Neural cell (in vitro differentiated cells): ENCODE data around the gene RNF213.

Source experiments
- EP300 ChIP-seq: fragments of 450-650 bp; conservative IDR thresholded peaks from 2 replicates; pipeline ENCODE4 v1.6.1; 2014; ENCODE audit warnings: antibody characterized with exemption, mild to moderate bottlenecking, moderate library complexity; ENCODE audit not compliant: poor library complexity, severe bottlenecking
- EZH2 ChIP-seq: fragments of 200-600, 300-800 bp; shearing (Covaris generic), sonication (generic); IDR thresholded peaks from 2 replicates; pipeline ENCODE4 v1.6.1; 2014; ENCODE audit warnings: antibody characterized with exemption, low read length, borderline replicate concordance, mild to moderate bottlenecking; ENCODE audit not compliant: insufficient read depth, poor library complexity, severe bottlenecking
- POLR2AphosphoS5 ChIP-seq: IDR thresholded peaks from 2 replicates; pipeline ENCODE4 v1.6.1; 2012
- RAD21 ChIP-seq: fragments of 450-650 bp; conservative IDR thresholded peaks from 2 replicates; pipeline ENCODE4 v1.6.1; 2014; ENCODE audit warnings: antibody characterized with exemption, mild to moderate bottlenecking, moderate library complexity
- TF ChIP-seq, protein P1 (sequence below): fragments of 450-650 bp; IDR thresholded peaks from 2 replicates; pipeline ENCODE4 v1.5.1; 2014; ENCODE audit warnings: antibody characterized with exemption, mild to moderate bottlenecking, moderate library complexity; ENCODE audit not compliant: poor library complexity, severe bottlenecking

DNA sequence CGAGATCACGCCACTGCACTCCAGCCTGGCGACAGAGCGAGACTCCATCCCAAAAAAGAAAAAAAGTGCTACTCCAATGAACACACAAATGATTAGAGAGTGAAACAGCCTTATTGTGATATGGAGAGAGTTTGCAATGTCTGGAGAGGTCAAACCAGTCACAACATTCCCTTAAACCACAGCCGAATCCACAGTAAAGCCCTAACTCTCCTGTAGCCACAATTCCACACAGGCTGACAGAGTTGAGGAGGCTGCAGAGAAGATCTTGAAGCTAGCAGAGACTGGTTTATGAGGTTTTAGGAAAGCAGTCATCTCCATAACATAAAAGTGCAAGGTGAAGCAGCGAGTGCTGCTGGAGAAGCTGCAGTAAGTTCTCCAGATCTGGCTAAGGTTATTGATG is 6.7 kb downstream of the RNF213 start:
- TF ChIP-seq, protein P1, sequence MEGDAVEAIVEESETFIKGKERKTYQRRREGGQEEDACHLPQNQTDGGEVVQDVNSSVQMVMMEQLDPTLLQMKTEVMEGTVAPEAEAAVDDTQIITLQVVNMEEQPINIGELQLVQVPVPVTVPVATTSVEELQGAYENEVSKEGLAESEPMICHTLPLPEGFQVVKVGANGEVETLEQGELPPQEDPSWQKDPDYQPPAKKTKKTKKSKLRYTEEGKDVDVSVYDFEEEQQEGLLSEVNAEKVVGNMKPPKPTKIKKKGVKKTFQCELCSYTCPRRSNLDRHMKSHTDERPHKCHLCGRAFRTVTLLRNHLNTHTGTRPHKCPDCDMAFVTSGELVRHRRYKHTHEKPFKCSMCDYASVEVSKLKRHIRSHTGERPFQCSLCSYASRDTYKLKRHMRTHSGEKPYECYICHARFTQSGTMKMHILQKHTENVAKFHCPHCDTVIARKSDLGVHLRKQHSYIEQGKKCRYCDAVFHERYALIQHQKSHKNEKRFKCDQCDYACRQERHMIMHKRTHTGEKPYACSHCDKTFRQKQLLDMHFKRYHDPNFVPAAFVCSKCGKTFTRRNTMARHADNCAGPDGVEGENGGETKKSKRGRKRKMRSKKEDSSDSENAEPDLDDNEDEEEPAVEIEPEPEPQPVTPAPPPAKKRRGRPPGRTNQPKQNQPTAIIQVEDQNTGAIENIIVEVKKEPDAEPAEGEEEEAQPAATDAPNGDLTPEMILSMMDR, result no peak
- no peak for TF ChIP-seq EP300
- no peak for TF ChIP-seq RAD21
- TF ChIP-seq EZH2, result no peak
- TF ChIP-seq POLR2AphosphoS5, result no peak
